Ovary (tissue), 9 donors: ENCODE data around the gene CELF4. TPM values are rescaled to one million over a fixed set of nuclear protein-coding genes. Genes with fewer than 3 reads are reported as not detected.

Source experiments
- DNase-seq, 5 donors: peaks; one replicate each; pipeline ENCODE4 v3.0.0-alpha.2; 2019 to 2020
- H3K27ac ChIP-seq, 2 donors: fragments of 200-600 bp; one replicate each; pipeline versions ENCODE4 v1.5.1 to v1.8.0; 2019 to 2022
- H3K27me3 ChIP-seq: fragments of 200-600 bp; one replicate; pipeline ENCODE4 v1.8.0; 2022
- H3K36me3 ChIP-seq: fragments of 200-600 bp; sonication (generic); one replicate; pipeline ENCODE4 v1.5.1; 2019
- H3K4me1 ChIP-seq: one replicate; pipeline ENCODE4 v1.8.1; 2013; ENCODE audit warnings: mild to moderate bottlenecking, moderate library complexity; ENCODE audit not compliant: insufficient read depth
- H3K4me3 ChIP-seq: fragments of 200-600 bp; sonication (generic); one replicate; pipeline ENCODE4 v1.5.1; 2017
- H3K9me3 ChIP-seq, 2 donors: fragments of 200-600 bp in 1 of 2; sonication (generic) in 1 of 2; one replicate each; pipeline versions ENCODE4 v1.5.1 to v1.8.1; 2013 to 2019; ENCODE audit warnings: mild to moderate bottlenecking in 1 of 2, moderate library complexity in 1 of 2
- CTCF ChIP-seq, 3 donors: fragments of 450-650 bp in 2 of 3; fragments of 200-600 bp in 1 of 3; IDR thresholded peaks; one replicate each; pipeline versions ENCODE4 v1.5.1 to v1.8.0; 2016 to 2022; ENCODE audit warnings: antibody characterized with exemption in 3 of 3, mild to moderate bottlenecking in 1 of 3
- EP300 ChIP-seq: sonication (generic); formaldehyde crosslinking; IDR thresholded peaks from one replicate; pipeline ENCODE4 v1.6.1; 2017; ENCODE audit warnings: antibody characterized with exemption
- POLR2A ChIP-seq: fragments of 450-650 bp; IDR thresholded peaks from one replicate; pipeline ENCODE4 v1.6.1; 2017; ENCODE audit warnings: antibody characterized with exemption, mild to moderate bottlenecking, moderate library complexity
- WGBS, 3 donors: extraction: QIAGEN DNeasy Blood & Tissue Kit in 1 of 3; methylation state at CpG; one replicate each; pipeline versions ENCODE4 v1.1.5 to v1.1.7; 2013 to 2017; 5-methylcytosine and 5-hydroxymethylcytosine counted together
- intact Hi-C, 4 donors: fragments of 100-400 bp; cut with DNase I; formaldehyde crosslinking; loops; one replicate each; pipeline versions ENCODE4 v1.11.0 to v1.15.1; 2022 to 2023
- polyA plus RNA-seq, 2 donors: library from polyadenylated mRNA; stranded (reverse); fragments of 200-250 nt in 1 of 2; fragments of 350-450 nt in 1 of 2; fragmentation: Illumina TruSeq in 1 of 2; extraction: RNeasy Lipid Tissue Mini Kit (QIAGEN cat#74804) in 1 of 2; gene quantifications; one replicate each; pipeline ENCODE4 v1.2.3, GENCODE V29; 2013 to 2014
- total RNA-seq, 7 donors: library from RNA; depleted of rRNA in 2 of 7; stranded (reverse); fragments of >200 nt in 2 of 7; fragmentation: NEBNext Ultra II Directional in 3 of 7; extraction: Animal tissue kit (Norgen Biotek cat#: 25700) in 3 of 7; gene quantifications; one replicate each; pipeline versions ENCODE4 v1.1.0 to v1.2.4, GENCODE V29; 2016 to 2023
- donor health status: DM: no; HTN: no; CAD: no; lungs with moderate emphysema.
- donor health status: DM: no; HTN: no; CAD: no.
- donor health status: Bipolar disorder and iron deficiency.
- donor health status: DM: yes; HTN: yes; CAD: no.
- donor health status: DM: no; HTN: no; CAD: no.
- donor health status: DM: yes; HTN: yes; CAD: no.

Gene CELF4
- total and polyA plus RNA-seq, 9 donors, result 0.15 to 1.6 (median 1.1) TPM; not detected in 1

GRCh38 chr18:37294951-37295350, 270.6 kb downstream of the CELF4 start:
- Histone ChIP-seq H3K4me3 (no peak overlapping the region), H3K4me1 (peaks cover 6% of the 10 kb centered on the region), H3K27me3 (no peaks in the 10 kb centered on the region), H3K9me3 (no peaks in the 10 kb centered on the region), H3K27ac (no peak overlapping the region), H3K36me3 (no peaks in the 10 kb centered on the region)
- WGBS, 3 donors, result 40 to 51% (median 40%) methylated on average over 4 of the region's 4 CpGs
- no peak for DNase-seq
- intact Hi-C loops, result no loop called here
- TF ChIP-seq CTCF (IDR thresholded peaks at IDR 0.05), result no peak
- no peak for TF ChIP-seq POLR2A
- no peak for TF ChIP-seq EP300

- Histone ChIP-seq H3K27me3 (no peaks in the 10 kb centered on the region), H3K9me3 (no peaks in the 10 kb centered on the region), H3K27ac (no peak overlapping the region), H3K36me3 (no peaks in the 10 kb centered on the region), H3K4me3 (no peak overlapping the region), H3K4me1 (no peaks in the 10 kb centered on the region)
- intact Hi-C loops, result no loop called here
- TF ChIP-seq POLR2A (no peak), CTCF (IDR thresholded peaks at IDR 0.05) (no peak), EP300 (no peak)
- WGBS, 3 donors, result 70 to 90% (median 81%) methylated on average over 3 of the region's 3 CpGs
- no peak for DNase-seq
Observed at GRCh38 chr18:37293359-37293758, 272.2 kb downstream of the CELF4 start.

GRCh38 chr18:37289423-37289822, 276.2 kb downstream of the CELF4 start:
- Histone ChIP-seq H3K4me3 (no peak overlapping the region), H3K4me1 (no peaks in the 10 kb centered on the region), H3K27ac (no peak overlapping the region), H3K27me3 (no peaks in the 10 kb centered on the region), H3K36me3 (no peaks in the 10 kb centered on the region), H3K9me3 (no peaks in the 10 kb centered on the region)
- DNase-seq, result no peak
- WGBS, 3 donors, result 72 to 77% (median 75%) methylated on average over 6 of the region's 6 CpGs
- TF ChIP-seq POLR2A, result no peak
- no peak for TF ChIP-seq CTCF (IDR thresholded peaks at IDR 0.05)
- TF ChIP-seq EP300, result no peak
- intact Hi-C loops, result no loop called here

GRCh38 chr18:37287601-37288000, 278.0 kb downstream of the CELF4 start:
- Histone ChIP-seq H3K4me3 (no peak overlapping the region), H3K27me3 (no peaks in the 10 kb centered on the region), H3K9me3 (no peaks in the 10 kb centered on the region), H3K36me3 (no peaks in the 10 kb centered on the region), H3K27ac (no peak overlapping the region), H3K4me1 (no peaks in the 10 kb centered on the region)
- TF ChIP-seq CTCF (IDR thresholded peaks at IDR 0.05), result no peak
- WGBS, 3 donors, result 24 to 33% (median 31%) methylated on average over 1 of the region's 1 CpG
- no peak for DNase-seq
- intact Hi-C loops, result no loop called here

- H3K4me3 ChIP-seq, result no peak overlapping the region
- H3K9me3 ChIP-seq, result no peaks in the 10 kb centered on the region
- DNase-seq, result no peak
- no peaks in the 10 kb centered on the region for H3K36me3 ChIP-seq
- H3K27me3 ChIP-seq, result no peaks in the 10 kb centered on the region
- intact Hi-C loops, result no loop called here
- 82 to 88% (median 87%) methylated on average over 9 of the region's 9 CpGs for WGBS, 3 donors
- H3K27ac ChIP-seq, result no peak overlapping the region
- no peak for TF ChIP-seq POLR2A
- no peak for TF ChIP-seq EP300
- TF ChIP-seq CTCF (IDR thresholded peaks at IDR 0.05), result no peak
- H3K4me1 ChIP-seq, result no peaks in the 10 kb centered on the region
Observed at GRCh38 chr18:37286801-37287200, 278.8 kb downstream of the CELF4 start.
